COLO829 (cell line): ENCODE data around the gene ZNF646.

Experiments
- DNase-seq: peaks from one replicate; pipeline ENCODE4 v3.0.0; 2012; ENCODE audit warnings: low spot score

The ZNF646 gene

DNA sequence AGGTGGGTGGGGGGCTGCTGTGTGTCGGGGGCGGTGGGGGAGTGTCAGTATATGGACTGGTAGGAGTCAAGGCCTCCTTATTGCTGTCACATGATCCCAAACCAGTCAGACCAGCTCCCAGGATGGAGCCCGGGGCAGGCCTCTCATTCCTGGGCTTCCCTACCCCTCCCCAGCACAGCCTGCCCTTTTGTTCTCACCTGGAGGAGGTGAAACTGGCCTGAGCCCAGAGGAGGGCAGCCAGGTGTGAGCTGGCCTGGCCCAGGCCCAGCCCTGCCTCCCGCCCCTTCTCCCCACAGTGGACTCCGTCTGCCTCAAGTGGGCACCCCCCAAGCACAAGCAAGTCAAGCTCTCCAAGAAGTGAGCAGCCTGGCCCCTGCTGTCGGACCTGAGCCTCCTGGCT, 56.7 kb downstream of the ZNF646 start:
- DNase-seq = no peak

DNA sequence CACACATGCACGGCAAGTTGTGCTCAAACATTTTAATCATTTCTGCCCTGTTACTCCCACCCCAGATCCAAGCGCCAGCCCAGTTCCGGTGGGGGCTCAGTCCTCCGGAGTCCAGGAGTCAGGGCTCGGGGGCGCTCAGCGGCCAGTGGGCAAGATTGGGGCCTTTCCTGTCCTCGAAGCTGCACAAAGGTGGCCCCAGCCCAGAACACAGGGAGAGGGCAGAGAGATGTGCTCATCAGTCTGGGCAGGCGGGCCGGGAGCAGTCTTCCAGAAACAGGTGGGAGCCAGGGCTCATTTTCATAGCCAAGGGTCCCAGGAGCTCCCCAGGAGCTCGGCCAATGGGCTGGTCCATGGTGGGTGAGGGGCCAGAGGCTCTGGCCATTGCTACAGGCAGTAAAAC, 57.2 kb downstream of the ZNF646 start:
- DNase-seq = no peak

DNA sequence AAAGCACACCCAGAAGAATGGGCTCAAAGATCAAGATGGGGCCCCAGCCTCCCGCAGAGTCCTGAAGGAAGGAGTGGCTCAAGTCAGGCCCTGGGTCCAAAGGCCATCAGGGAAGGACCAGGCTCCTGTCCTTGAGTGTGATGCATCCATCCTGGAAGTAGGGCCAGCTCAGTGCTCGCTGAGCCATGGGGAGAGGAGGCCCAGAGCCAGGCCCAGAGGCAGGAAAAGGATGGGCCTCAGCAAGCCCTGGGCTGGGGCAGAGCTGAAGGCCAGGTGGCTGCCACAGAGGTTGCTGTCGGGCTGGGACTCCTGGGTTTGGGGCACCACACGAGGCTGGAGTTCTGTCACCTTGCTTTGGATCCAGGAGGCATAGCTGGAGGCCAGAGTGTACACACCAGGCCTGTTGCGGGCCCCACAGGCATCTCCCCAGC, 57.6 kb downstream of the ZNF646 start:
- no peak for DNase-seq

DNA sequence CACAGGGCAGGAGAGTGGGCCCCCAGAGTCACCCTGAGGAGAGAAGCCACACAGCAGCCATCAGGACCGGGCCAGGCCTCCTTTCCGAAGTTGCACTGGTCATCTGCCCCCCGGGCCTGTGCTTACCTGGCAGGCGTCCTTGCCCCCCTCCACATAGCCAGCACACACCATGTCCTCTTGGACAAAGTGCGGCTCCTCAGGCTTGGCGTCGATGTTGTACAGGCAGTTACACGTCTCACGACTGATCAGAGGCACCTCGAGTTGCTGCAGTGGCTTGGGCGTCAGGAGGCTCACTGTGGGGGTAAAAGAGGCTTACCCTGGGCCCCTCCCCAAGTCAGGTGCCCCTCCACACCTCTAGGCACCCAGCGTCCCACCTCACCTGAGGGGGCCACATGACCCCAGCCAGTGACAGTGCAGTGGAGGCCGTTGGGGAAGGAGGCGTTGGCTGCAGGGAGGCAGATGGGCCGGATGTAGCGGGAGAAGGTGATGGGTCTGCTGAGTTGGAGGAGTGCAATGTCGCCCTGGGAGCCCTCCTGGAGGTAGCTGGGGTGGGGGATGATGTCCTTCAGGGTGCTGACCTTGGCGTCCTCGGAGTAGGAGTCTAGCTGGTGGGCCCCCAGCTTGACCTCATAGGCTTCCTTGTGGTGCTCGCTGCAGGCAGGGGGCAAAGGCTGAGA, 58.2 kb downstream of the ZNF646 start:
- no peak for DNase-seq

DNA sequence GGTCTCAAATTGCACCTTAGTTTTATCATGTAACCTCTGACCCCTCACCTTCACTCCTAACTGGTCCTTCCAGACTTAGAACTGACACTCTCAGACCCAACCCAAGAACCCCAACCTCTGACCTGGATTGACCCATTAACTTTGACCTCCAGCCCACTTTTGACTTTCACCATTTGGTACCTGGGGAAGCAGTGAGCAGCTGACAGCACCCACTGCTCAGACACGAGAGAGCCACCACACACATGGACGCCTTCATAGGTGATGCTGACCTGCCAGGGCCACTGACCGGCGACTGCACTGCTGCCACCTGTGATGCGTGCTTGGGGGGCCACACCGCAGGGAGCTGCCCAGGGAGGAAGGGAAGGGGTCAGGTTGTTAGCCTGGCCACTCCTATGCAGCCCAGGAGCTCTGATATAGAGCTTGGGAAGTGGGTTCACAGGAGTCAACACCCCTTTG, 58.9 kb downstream of the ZNF646 start:
- DNase-seq = no peak
